HepG2 (cell line): ENCODE measurements around the gene SPI1. TPM values are rescaled to one million over a fixed set of nuclear protein-coding genes. Genes with fewer than 3 reads are reported as not detected.

Experiments
- ATAC-seq: fragments of 200-7000 bp; cut with Tn5 transposase; 3 replicates; pipeline ENCODE4 v1.9.1; 2020; ENCODE audit warnings: mild to moderate bottlenecking, moderate library complexity
- Bru-seq: library from RNA; stranded (reverse); fragments of 400-500 nt; gene quantifications from one replicate; lab custom pipeline; 2021; lab: Mats Ljungman, UMichigan
- BruChase-seq, 2 experiments: library from RNA; stranded (reverse); fragments of 400-500 nt; gene quantifications; one replicate each; lab custom pipeline; 2021; lab: Mats Ljungman, UMichigan
- BruUV-seq: library from RNA; stranded (reverse); fragments of 400-500 nt; replicated peaks from 2 replicates; lab custom pipeline; 2021; lab: Mats Ljungman, UMichigan
- CTCF ChIA-PET: fragments of 300-600 bp; formaldehyde crosslinking; extraction: SDS; loops from one replicate; lab custom pipeline; 2021; ENCODE audit warnings: low total read pairs, inconsistent platforms, low intra/inter-chr PET ratio; lab: Yijun Ruan, JAX
- POLR2A ChIA-PET: fragments of 350-600 bp; sonication (Branson Sonifier 250); formaldehyde crosslinking; loops from one replicate; lab custom pipeline; 2020; ENCODE audit warnings: antibody characterized with exemption, inconsistent platforms; lab: Yijun Ruan, JAX
- DNase-seq: peaks from one replicate; pipeline ENCODE4 v3.0.0-alpha.2; 2015; ENCODE audit warnings: low spot score
- FAIRE-seq: peaks from 3 replicates; lab custom pipeline; 2011; peaks lifted over from hg19 to GRCh38; lab: Jason Lieb, UNC
- H2AFZ ChIP-seq: one replicate; pipeline ENCODE4 v1.6.1; 2011; ENCODE audit warnings: low read length, inconsistent platforms
- H3K27ac ChIP-seq: fragments of 300-600 bp; 3 replicates; pipeline ENCODE4 v1.8.0; 2011; ENCODE audit warnings: mixed run types, mild to moderate bottlenecking, mixed read lengths, low read length, inconsistent platforms; ENCODE audit not compliant: insufficient read depth; ENCODE audit errors: extremely low read length
- H3K27me3 ChIP-seq, 2 experiments: fragments of 200-600 bp in 1 of 2; 2 replicates in 1 of 2; 3 replicates in 1 of 2; pipeline versions ENCODE4 v1.6.0 to v1.8.0; 2011; ENCODE audit warnings: low read length in 2 of 2, mild to moderate bottlenecking in 2 of 2, moderate library complexity in 2 of 2, inconsistent platforms in 1 of 2; ENCODE audit not compliant: insufficient read depth in 2 of 2, control insufficient read depth in 1 of 2
- H3K36me3 ChIP-seq, 2 experiments: fragments of 200-600 bp in 1 of 2; replicated peaks in 1 of 2; 2 replicates in 1 of 2; 3 replicates in 1 of 2; pipeline versions ENCODE4 v1.5.1 to v1.8.0; 2011; ENCODE audit warnings: low read length in 2 of 2, inconsistent platforms in 1 of 2; ENCODE audit not compliant: insufficient read depth in 2 of 2, control insufficient read depth in 1 of 2
- H3K4me1 ChIP-seq: 2 replicates; pipeline ENCODE4 v1.5.1; 2012; ENCODE audit warnings: low read length, inconsistent platforms; ENCODE audit not compliant: insufficient read depth
- H3K4me2 ChIP-seq: 2 replicates; pipeline ENCODE4 v1.6.0; 2011; ENCODE audit warnings: low read depth, low read length, inconsistent platforms
- H3K4me3 ChIP-seq, 3 experiments: fragments of 200-600 bp in 1 of 3; sonication (generic), shearing (Covaris generic) in 1 of 3; replicated peaks in 1 of 3; 2 replicates each; pipeline ENCODE4 v1.5.1; 2011 to 2016; ENCODE audit warnings: low read length in 3 of 3, inconsistent platforms in 2 of 3, low read depth in 2 of 3, mild to moderate bottlenecking in 2 of 3, control low read depth in 1 of 3, mixed read lengths in 1 of 3; ENCODE audit not compliant: insufficient read depth in 1 of 3
- H3K79me2 ChIP-seq: one replicate; pipeline ENCODE4 v1.6.1; 2011; ENCODE audit warnings: low read length, inconsistent platforms; ENCODE audit not compliant: insufficient read depth
- H3K9ac ChIP-seq: 2 replicates; pipeline ENCODE4 v1.6.0; 2011; ENCODE audit warnings: mild to moderate bottlenecking, low read depth, low read length, inconsistent platforms; ENCODE audit not compliant: insufficient read depth
- H3K9me3 ChIP-seq: 2 replicates; pipeline ENCODE4 v1.5.1; 2012; ENCODE audit warnings: mild to moderate bottlenecking, low read length
- H4K20me1 ChIP-seq: 2 replicates; pipeline ENCODE4 v1.6.0; 2011; ENCODE audit warnings: inconsistent platforms, mild to moderate bottlenecking, low read length, moderate library complexity; ENCODE audit not compliant: insufficient read depth
- ARHGAP35 ChIP-seq: sonication (generic); formaldehyde crosslinking; IDR thresholded peaks from 2 replicates; pipeline ENCODE4 v1.9.0; 2022; ENCODE audit warnings: mild to moderate bottlenecking, inconsistent platforms, moderate library complexity, missing genetic modification reagents, borderline replicate concordance
- ATM ChIP-seq: fragments of 450-650 bp; IDR thresholded peaks from 2 replicates; pipeline ENCODE4 v1.7.1; 2017; ENCODE audit warnings: mild to moderate bottlenecking, borderline replicate concordance
- PRDM10 ChIP-seq: sonication (generic); formaldehyde crosslinking; IDR thresholded peaks from 2 replicates; pipeline ENCODE4 v1.4.0; 2020; ENCODE audit warnings: low read depth, missing genetic modification reagents
- PREB ChIP-seq: sonication (generic); formaldehyde crosslinking; IDR thresholded peaks from 2 replicates; pipeline ENCODE4 v1.4.0; 2020; ENCODE audit warnings: missing genetic modification reagents
- STAT5B ChIP-seq: sonication (generic); formaldehyde crosslinking; IDR thresholded peaks from 2 replicates; pipeline ENCODE4 v1.4.0; 2020; ENCODE audit warnings: missing genetic modification reagents
- THAP8 ChIP-seq: sonication (generic); formaldehyde crosslinking; IDR thresholded peaks from 2 replicates; pipeline ENCODE4 v1.5.1; 2020; ENCODE audit warnings: missing genetic modification reagents, mild to moderate bottlenecking, borderline replicate concordance
- ZMAT3 ChIP-seq: sonication (generic); formaldehyde crosslinking; conservative IDR thresholded peaks from 2 replicates; pipeline ENCODE4 v1.7.0; 2021; ENCODE audit warnings: missing genetic modification reagents
- ZNF224 ChIP-seq: sonication (generic); formaldehyde crosslinking; IDR thresholded peaks from 2 replicates; pipeline ENCODE4 v1.5.0; 2020; ENCODE audit warnings: mild to moderate bottlenecking, missing genetic modification reagents
- ZNF670 ChIP-seq: sonication (generic); formaldehyde crosslinking; IDR thresholded peaks from 2 replicates; pipeline ENCODE4 v1.8.0; 2022; ENCODE audit warnings: mild to moderate bottlenecking, missing genetic modification reagents, borderline replicate concordance
- ZNF737 ChIP-seq: sonication (generic); formaldehyde crosslinking; IDR thresholded peaks from 2 replicates; pipeline ENCODE4 v1.5.0; 2020; ENCODE audit warnings: missing genetic modification reagents, mild to moderate bottlenecking, borderline replicate concordance
- ZNF883 ChIP-seq: sonication (generic); formaldehyde crosslinking; IDR thresholded peaks from 2 replicates; pipeline ENCODE4 v1.5.1; 2020; ENCODE audit warnings: mild to moderate bottlenecking, missing genetic modification reagents; ENCODE audit errors: not compliant biosample characterization
- WGBS: methylation state at CpG from one replicate; pipeline ENCODE4 v1.1.6; 2017; ENCODE audit warnings: low lambda C conversion rate; 5-methylcytosine and 5-hydroxymethylcytosine counted together
- in situ Hi-C: cut with HindIII; loops from 2 replicates; pipeline ENCODE4 v1.10.0; 2017; ENCODE audit warnings: low pct_unique_long_range_greater_than_20kb; ENCODE audit not compliant: extremely low pct_ligation_motif_present
- intact Hi-C: fragments of 100-400 bp; cut with micrococcal nuclease; formaldehyde crosslinking; loops from one replicate; pipeline ENCODE4 v1.10.0; 2022; ENCODE audit not compliant: unreplicated experiment
- long read RNA-seq, 2 experiments: library from RNA in 1 of 2; library from polyadenylated mRNA in 1 of 2; stranded (forward) in 1 of 2; unstranded in 1 of 2; transcript quantifications; one replicate each; pipeline ENCODE4 v2.0.0, GENCODE V29; 2019 to 2022
- polyA minus RNA-seq, 3 experiments: library from RNA; depleted of rRNA, polyadenylated mRNA; stranded (reverse); fragments of >200 nt; gene quantifications; 2 replicates each; pipeline ENCODE4 v1.2.3, GENCODE V29; 2011; ENCODE audit warnings: low replicate concordance in 1 of 3
- polyA plus RNA-seq, 8 experiments: library from polyadenylated mRNA; depleted of rRNA in 3 of 8; stranded (reverse) in 7 of 8; unstranded in 1 of 8; fragments of >200 nt; fragmentation: Illumina TruSeq in 4 of 8; extraction: Trizol in 4 of 8; gene quantifications; 2 replicates each; pipeline versions ENCODE4 v1.2.1 to v1.2.3, GENCODE V29; 2011 to 2016; ENCODE audit warnings: low read depth in 4 of 8, missing spikeins in 1 of 8, mixed read lengths in 1 of 8; ENCODE audit not compliant: insufficient read depth in 1 of 8
- total RNA-seq, 5 experiments: library from RNA; depleted of rRNA; stranded (reverse); fragments of >200 nt; fragmentation: Illumina TruSeq; extraction: Trizol; gene quantifications; 2 replicates each; pipeline ENCODE4 v1.2.3, GENCODE V29; 2016; ENCODE audit warnings: low read depth in 1 of 5

SPI1 gene
- total RNA-seq (2016; rRNA removed; fragmentation: Illumina TruSeq; extraction: Trizol) (not detected in 2 replicates), polyA plus RNA-seq (2011; rRNA removed) (not detected in 2 replicates), polyA minus RNA-seq (2011; rRNA and poly(A)+ RNA removed; ENCODE audit: low replicate concordance) (0.61 and 0.70 TPM in 2 replicates), Bru-seq, nascent RNA (percentile 7 among the genes with signal in this experiment), BruChase-seq, experiment 1, labeled RNA remaining after a 6-hour chase (percentile 9 among the genes with signal in this experiment), BruChase-seq, experiment 2, labeled RNA remaining after a 2-hour chase (percentile 9 among the genes with signal in this experiment)
- total RNA-seq (2016; cell fraction: cytosol; rRNA removed; fragmentation: Illumina TruSeq; extraction: Trizol; ENCODE audit: low read depth) = not detected in 2 replicates
- not detected in 2 replicates for total RNA-seq (2016; cell fraction: insoluble cytoplasmic fraction; rRNA removed; fragmentation: Illumina TruSeq; extraction: Trizol)
- total RNA-seq (2016; cell fraction: membrane; rRNA removed; fragmentation: Illumina TruSeq; extraction: Trizol) = not detected in 2 replicates
- total RNA-seq (2016; cell fraction: nucleus; rRNA removed; fragmentation: Illumina TruSeq; extraction: Trizol) = not detected in 2 replicates
- polyA plus RNA-seq (2011; cell fraction: cytosol; rRNA removed) = not detected in 2 replicates
- polyA plus RNA-seq (2011; cell fraction: nucleus; rRNA removed) = not detected in 2 replicates
- not detected in 2 replicates for polyA plus RNA-seq (2012)
- not detected in 2 replicates for polyA plus RNA-seq (2016; cell fraction: cytosol; fragmentation: Illumina TruSeq; extraction: Trizol; ENCODE audit: low read depth)
- polyA plus RNA-seq (2016; cell fraction: insoluble cytoplasmic fraction; fragmentation: Illumina TruSeq; extraction: Trizol; ENCODE audit: low read depth) = not detected in 2 replicates
- not detected in 2 replicates for polyA plus RNA-seq (2016; cell fraction: membrane; fragmentation: Illumina TruSeq; extraction: Trizol; ENCODE audit: low read depth)
- polyA plus RNA-seq (2016; cell fraction: nucleus; fragmentation: Illumina TruSeq; extraction: Trizol; ENCODE audit: insufficient read depth, low read depth) = not detected in 2 replicates
- not detected in 2 replicates for polyA minus RNA-seq (2011; cell fraction: cytosol; rRNA and poly(A)+ RNA removed)
- polyA minus RNA-seq (2011; cell fraction: nucleus; rRNA and poly(A)+ RNA removed) = not detected in 2 replicates
- long read RNA-seq, experiment 1 = 0 reads
- long read RNA-seq, experiment 2 = 0 reads

GRCh38 chr11:47378010-47378835 lies at the start of gene SPI1:
Gene SPI1 (minus strand): TSS chr11:47378547. CDS start chr11:47378353, 194 bp downstream.
- BruUV-seq = no TSS peak
- ATAC-seq (peak; percentile 6; the same call in 1 of the 3 replicates), FAIRE-seq (no peak), DNase-seq (no peak)
- Histone ChIP-seq H3K36me3 (no peaks in the 10 kb centered on the region), H3K4me1 (peaks cover 12% of the 10 kb centered on the region; the same call in 1 of the 2 replicates), H3K9ac (no peak within 1 kb of the TSS), H3K27me3 (peaks cover 2 to 8% of the 10 kb centered on the region in 2 experiments; a peak in 1 of 5 replicates), H3K27ac (no peak within 1 kb of the TSS), H3K4me3 (no peak within 1 kb of the TSS), H4K20me1 (no peaks in the 10 kb centered on the region), H2AFZ (no peak within 1 kb of the TSS), H3K9me3 (no peaks in the 10 kb centered on the region), H3K4me2 (no peak within 1 kb of the TSS), H3K79me2 (no peaks in the 10 kb centered on the region)
- intact Hi-C loops = no loop called here
- WGBS = 61% methylated on average over 19 of the region's 31 CpGs
- in situ Hi-C loops = loop anchor here (10.0 kb wide), 1 partner anchor 77 kb away; no protein-coding TSS in a partner anchor
- ChIA-PET CTCF (no interaction called here), POLR2A (no interaction called here)
- no peak for TF ChIP-seq ZNF737 (CRISPR knock-in tag)
- TF ChIP-seq ZMAT3 (CRISPR knock-in tag) = no peak
- no peak for TF ChIP-seq STAT5B (CRISPR knock-in tag)
- TF ChIP-seq ZNF883 (CRISPR knock-in tag) = no peak
- no peak for TF ChIP-seq ZNF224
- TF ChIP-seq PREB (CRISPR knock-in tag) = no peak
- TF ChIP-seq ARHGAP35 (CRISPR knock-in tag) = no peak
- no peak for TF ChIP-seq THAP8 (CRISPR knock-in tag)
- no peak for TF ChIP-seq PRDM10 (CRISPR knock-in tag)
- TF ChIP-seq ATM = no peak
- TF ChIP-seq ZNF670 (CRISPR knock-in tag) = no peak
